Stimulated activated CD4-positive, alpha-beta T cell treated with anti-CD3 and anti-CD28 coated beads, Interleukin-1b, Interleukin-23, amount 100 ng/mL, for 1 hour (primary cell): Measurements from ENCODE around the gene C4B.
"Not testable (repeated sequence)": the region's sequence is repeated elsewhere in the genome, so short reads cannot be mapped to it uniquely, and the experiment has no call there.

Experiments
- DNase-seq, 2 donors: peaks; one replicate each; pipeline ENCODE4 v3.0.0-alpha.2; 2020; ENCODE audit warnings: low read depth in 2 of 2

The C4B gene

GRCh38 chr6:31980998-31981397 lies 33.6 kb upstream of the C4B start:
- not testable (repeated sequence) for DNase-seq

GRCh38 chr6:31981744-31982143 lies 32.9 kb upstream of the C4B start, which contains the start of gene C4A:
TSS of gene C4A (plus strand) at chr6:31982057. CDS start at chr6:31982108, 51 bp downstream.
- not testable (repeated sequence) for DNase-seq

- not testable (repeated sequence) for DNase-seq
Measured at GRCh38 chr6:31989363-31989762, 25.2 kb upstream of the C4B start.

GRCh38 chr6:31994421-31994820 lies 20.2 kb upstream of the C4B start:
- not testable (repeated sequence) for DNase-seq

GRCh38 chr6:31996385-31996784 lies 18.2 kb upstream of the C4B start:
- not testable (repeated sequence) for DNase-seq

GRCh38 chr6:32002546-32003268 lies 11.9 kb upstream of the C4B start:
- DNase-seq: not testable (repeated sequence)

- DNase-seq: not testable (repeated sequence)
Measured at GRCh38 chr6:32003301-32003700, 11.3 kb upstream of the C4B start.

- not testable (repeated sequence) for DNase-seq
Measured at GRCh38 chr6:32004393-32004792, 10.2 kb upstream of the C4B start.

GRCh38 chr6:32004864-32005537 lies 9.6 kb upstream of the C4B start:
- not testable (repeated sequence) for DNase-seq

- DNase-seq: not testable (repeated sequence)
Measured at GRCh38 chr6:32005538-32005880, 9.1 kb upstream of the C4B start.

GRCh38 chr6:32005991-32006529 lies 8.5 kb upstream of the C4B start:
- DNase-seq: not testable (repeated sequence)

GRCh38 chr6:32007086-32007485 lies 7.5 kb upstream of the C4B start:
- not testable (repeated sequence) for DNase-seq

GRCh38 chr6:32008037-32008436 lies 6.6 kb upstream of the C4B start:
- DNase-seq: not testable (repeated sequence)

- DNase-seq: not testable (repeated sequence)
Measured at GRCh38 chr6:32008616-32009015, 6.0 kb upstream of the C4B start.

- not testable (repeated sequence) for DNase-seq
Measured at GRCh38 chr6:32009537-32009936, 5.1 kb upstream of the C4B start.

GRCh38 chr6:32010856-32011530 lies 3.6 kb upstream of the C4B start:
- not testable (repeated sequence) for DNase-seq

- not testable (repeated sequence) for DNase-seq
Measured at GRCh38 chr6:32012941-32013617, 1.5 kb upstream of the C4B start.

GRCh38 chr6:32013738-32014137 lies 857 bp upstream of the C4B start:
- DNase-seq: not testable (repeated sequence)

- not testable (repeated sequence) for DNase-seq
Measured at GRCh38 chr6:32022100-32022499, 7.5 kb downstream of the C4B start.

- DNase-seq: not testable (repeated sequence)
Measured at GRCh38 chr6:32028631-32029030, 14.0 kb downstream of the C4B start.

- DNase-seq: not testable (repeated sequence)
Measured at GRCh38 chr6:32029553-32029952, 15.0 kb downstream of the C4B start.
